Activated gamma-delta T cell treated with anti-CD3 and anti-CD28 coated beads, Interleukin-2, amount 50 U/mL, for 16 hours (primary cell): ENCODE data around the gene SLC38A4.

Experiments
- DNase-seq: peaks from one replicate; pipeline ENCODE4 v3.0.0-alpha.2; 2020; ENCODE audit warnings: low read depth

SLC38A4 gene

GRCh38 chr12:46814143-46814542, 11.7 kb downstream of the SLC38A4 start:
- DNase-seq = no peak

GRCh38 chr12:46811185-46811584, 14.6 kb downstream of the SLC38A4 start:
- DNase-seq = no peak

- DNase-seq = no peak
These were observed 16.7 kb downstream of the SLC38A4 start for GRCh38 chr12:46808955-46809697.

- no peak for DNase-seq
These were observed 17.5 kb downstream of the SLC38A4 start for GRCh38 chr12:46808317-46808716.

GRCh38 chr12:46804054-46804453, 21.7 kb downstream of the SLC38A4 start:
- no peak for DNase-seq

- DNase-seq = no peak
These were observed 22.3 kb downstream of the SLC38A4 start for GRCh38 chr12:46803517-46803916.

GRCh38 chr12:46801293-46801692, 24.5 kb downstream of the SLC38A4 start:
- DNase-seq = no peak

- DNase-seq = no peak
These were observed 25.6 kb downstream of the SLC38A4 start for GRCh38 chr12:46800160-46800559.

GRCh38 chr12:46798648-46799047, 27.1 kb downstream of the SLC38A4 start:
- no peak for DNase-seq

GRCh38 chr12:46798056-46798455, 27.7 kb downstream of the SLC38A4 start:
- DNase-seq = no peak

- no peak for DNase-seq
These were observed 29.8 kb downstream of the SLC38A4 start for GRCh38 chr12:46795988-46796387.

- no peak for DNase-seq
These were observed 31.1 kb downstream of the SLC38A4 start for GRCh38 chr12:46794593-46795190.

- no peak for DNase-seq
These were observed 32.9 kb downstream of the SLC38A4 start for GRCh38 chr12:46792925-46793324.

- DNase-seq = no peak
These were observed 35.7 kb downstream of the SLC38A4 start for GRCh38 chr12:46790066-46790465.

- no peak for DNase-seq
These were observed 37.5 kb downstream of the SLC38A4 start for GRCh38 chr12:46788072-46788887.

GRCh38 chr12:46787496-46788055, 38.2 kb downstream of the SLC38A4 start:
- no peak for DNase-seq

GRCh38 chr12:46786774-46787173, 39.0 kb downstream of the SLC38A4 start:
- DNase-seq = no peak

- no peak for DNase-seq
These were observed 40.4 kb downstream of the SLC38A4 start for GRCh38 chr12:46785382-46785781.

- DNase-seq = no peak
These were observed 41.9 kb downstream of the SLC38A4 start for GRCh38 chr12:46783871-46784270.

- DNase-seq = no peak
These were observed 45.9 kb downstream of the SLC38A4 start for GRCh38 chr12:46779879-46780278.

- DNase-seq = no peak
These were observed 46.7 kb downstream of the SLC38A4 start for GRCh38 chr12:46779063-46779462.

- DNase-seq = no peak
These were observed 47.4 kb downstream of the SLC38A4 start for GRCh38 chr12:46778415-46778814.

- DNase-seq = no peak
These were observed 48.2 kb downstream of the SLC38A4 start for GRCh38 chr12:46777587-46777986.
